Activated gamma-delta T cell treated with anti-CD3 and anti-CD28 coated beads, Interleukin-2, amount 50 U/mL, for 16 hours (primary cell): ENCODE results near the gene KIF19.

Source experiments
- DNase-seq: peaks from one replicate; pipeline ENCODE4 v3.0.0-alpha.2; 2020; ENCODE audit warnings: low read depth

Gene KIF19

DNA sequence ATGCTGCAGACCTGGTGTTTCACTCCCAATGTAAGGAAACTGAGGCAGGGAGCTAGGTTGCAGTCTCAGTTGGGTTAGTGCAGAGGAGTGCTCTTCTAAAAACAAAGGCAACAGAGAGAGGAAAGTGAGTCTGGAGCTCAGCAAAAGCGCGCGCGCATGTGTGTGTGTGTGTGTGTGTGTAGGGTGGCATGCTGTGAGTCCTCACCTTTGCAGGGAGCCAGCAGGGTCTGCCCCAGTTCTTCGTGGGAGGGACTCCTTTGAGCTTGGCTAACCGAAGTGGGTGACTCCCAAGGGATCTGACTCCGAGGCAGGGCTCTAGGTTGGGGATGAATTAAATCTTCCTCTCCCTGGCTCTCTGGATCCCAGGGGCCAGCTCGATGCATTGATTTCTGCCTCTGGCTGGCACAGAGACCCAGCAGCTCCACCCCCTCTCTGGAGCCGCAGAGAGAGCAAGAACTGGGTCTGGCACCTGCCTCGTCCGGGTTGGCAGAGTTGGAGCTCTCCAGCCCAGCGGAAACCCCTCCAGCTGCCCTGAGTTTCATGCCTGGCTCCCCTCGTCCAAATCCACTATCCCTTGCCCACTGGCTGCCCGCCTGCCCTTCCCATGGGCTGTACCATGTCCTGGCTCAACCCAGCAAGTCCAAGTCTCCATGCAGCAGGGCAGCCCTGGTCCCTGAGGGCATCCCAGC is 36.9 kb downstream of the KIF19 start:
- DNase-seq, result no peak

DNA sequence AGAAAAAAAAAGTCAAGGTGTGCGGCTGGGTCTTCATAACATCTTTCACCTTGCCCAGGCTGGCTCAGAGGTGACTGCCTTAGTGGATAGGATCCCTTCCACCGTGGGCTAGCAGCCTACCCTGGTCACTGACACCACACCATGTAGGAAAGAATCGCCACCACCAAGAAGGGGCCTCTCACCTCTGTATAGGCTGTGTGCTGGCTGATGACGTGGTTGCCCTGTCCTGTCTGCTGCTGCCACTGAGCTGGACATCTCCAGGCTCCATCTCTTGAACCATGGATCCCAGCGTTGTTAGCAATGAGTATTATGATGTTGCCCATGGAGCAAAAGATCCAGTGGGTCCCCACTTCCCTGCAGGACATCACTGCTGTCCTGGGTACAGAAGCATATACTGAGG is 41.2 kb downstream of the KIF19 start, which contains the start of gene GPR142:
Gene GPR142, plus strand, starts transcription at position 301 of the 400 bp plus-strand sequence. CDS start 2,035 bp downstream, outside the sequence.
- no peak for DNase-seq

DNA sequence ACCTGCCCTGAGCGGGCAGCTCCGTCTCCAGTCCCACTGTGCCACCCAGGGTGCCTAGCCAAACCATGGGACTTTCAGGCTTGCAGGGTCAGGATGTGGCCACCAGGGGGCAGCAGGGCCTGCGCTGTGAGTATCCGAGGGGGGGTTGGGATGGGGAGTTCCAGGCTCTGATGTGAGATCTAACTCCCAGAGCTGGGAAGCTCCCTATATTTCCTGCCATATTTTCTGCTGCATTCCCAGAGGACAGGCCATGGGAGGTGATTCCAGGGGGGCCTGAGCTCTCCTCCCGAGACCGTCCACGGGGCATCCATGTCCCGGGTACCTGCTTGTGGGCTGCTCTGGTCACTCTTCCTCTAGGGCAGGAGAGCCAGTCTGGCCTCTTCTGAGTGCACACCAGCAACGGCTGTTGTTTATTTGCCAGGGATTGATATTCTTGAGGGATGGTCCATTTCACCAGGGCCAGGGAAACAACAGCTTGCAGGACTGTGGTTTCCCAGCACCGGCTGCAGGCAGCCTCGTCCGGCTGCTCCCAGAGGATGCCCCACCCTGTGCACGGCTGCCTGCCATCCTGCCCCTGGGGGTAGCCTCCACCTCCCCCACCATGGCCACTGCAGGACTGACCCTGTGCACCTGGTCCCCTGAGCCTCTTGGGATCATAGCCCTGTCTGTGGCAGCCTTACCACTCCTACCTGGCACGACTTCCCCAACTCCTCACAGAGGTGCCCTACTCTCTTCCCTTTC is 42.5 kb downstream of the KIF19 start:
- peak; percentile 64 for DNase-seq

DNA sequence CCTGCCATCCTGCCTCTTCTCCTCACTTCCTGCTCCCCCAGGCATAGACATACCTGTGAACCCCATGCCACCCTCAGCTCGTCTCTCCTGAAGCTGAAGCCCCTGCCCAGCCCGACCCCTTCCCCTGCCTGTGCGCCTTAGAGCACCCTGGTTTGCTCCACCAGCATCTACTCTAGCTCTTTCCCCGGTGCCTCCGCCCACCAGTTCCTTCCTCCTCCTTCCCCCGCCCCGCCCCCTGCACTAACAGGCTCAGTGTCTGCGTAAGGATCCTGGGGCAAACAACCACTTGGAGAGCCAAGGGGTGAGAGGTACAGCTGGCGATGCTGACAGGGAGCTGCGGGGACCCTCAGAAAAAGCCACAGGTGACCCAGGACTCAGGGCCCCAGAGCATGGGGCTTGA is 43.2 kb downstream of the KIF19 start:
- DNase-seq, result peak; percentile 59

DNA sequence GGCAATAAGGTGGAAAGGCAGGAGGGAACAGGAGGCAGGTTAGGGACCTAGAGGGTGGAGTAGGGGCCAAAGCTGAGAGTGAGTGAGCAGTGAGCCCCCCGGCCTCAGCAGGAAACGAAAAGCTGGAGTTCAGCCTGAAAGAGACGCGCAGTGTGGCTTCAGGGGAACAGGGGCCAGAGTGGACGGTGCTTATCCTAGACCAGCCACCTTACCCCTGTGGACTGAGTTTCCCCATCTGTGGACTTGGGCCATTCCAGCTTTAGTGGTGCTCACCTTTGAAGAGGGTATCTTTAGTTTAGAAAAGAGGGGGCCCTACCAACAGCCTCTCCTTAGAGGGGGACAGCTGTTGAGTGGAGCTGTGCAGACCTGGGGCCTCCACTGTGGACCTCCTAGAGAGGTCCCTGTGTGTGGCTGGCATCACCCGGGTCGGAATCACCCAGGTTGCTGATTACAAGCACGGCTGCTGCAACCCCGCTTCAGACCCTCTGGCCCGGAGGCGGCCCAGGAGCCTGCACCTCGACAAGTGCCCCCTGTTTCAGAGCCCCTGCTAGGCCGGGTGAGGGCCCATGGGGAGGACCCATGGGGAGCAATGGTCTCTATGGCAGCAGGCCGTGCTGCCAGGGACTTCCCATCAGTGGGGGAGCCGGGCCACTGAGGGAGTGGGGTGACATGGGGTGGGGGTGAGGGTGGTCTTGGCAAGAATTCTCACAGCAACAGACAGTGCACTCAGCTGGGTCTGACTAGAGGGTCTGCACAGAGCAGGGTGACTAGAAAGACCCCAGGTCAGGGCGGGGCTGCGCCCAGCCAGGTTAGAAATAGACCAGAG is 43.9 kb downstream of the KIF19 start:
- DNase-seq, result no peak

DNA sequence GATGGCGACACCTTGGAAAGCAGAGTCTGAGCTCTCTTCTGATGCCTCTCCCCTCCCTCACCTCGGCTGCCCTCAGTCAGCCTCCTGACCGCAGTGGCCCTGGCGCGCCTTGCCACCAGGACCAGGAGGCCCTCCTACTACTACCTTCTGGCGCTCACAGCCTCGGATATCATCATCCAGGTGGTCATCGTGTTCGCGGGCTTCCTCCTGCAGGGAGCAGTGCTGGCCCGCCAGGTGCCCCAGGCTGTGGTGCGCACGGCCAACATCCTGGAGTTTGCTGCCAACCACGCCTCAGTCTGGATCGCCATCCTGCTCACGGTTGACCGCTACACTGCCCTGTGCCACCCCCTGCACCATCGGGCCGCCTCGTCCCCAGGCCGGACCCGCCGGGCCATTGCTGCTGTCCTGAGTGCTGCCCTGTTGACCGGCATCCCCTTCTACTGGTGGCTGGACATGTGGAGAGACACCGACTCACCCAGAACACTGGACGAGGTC is 45.7 kb downstream of the KIF19 start:
- DNase-seq, result no peak

DNA sequence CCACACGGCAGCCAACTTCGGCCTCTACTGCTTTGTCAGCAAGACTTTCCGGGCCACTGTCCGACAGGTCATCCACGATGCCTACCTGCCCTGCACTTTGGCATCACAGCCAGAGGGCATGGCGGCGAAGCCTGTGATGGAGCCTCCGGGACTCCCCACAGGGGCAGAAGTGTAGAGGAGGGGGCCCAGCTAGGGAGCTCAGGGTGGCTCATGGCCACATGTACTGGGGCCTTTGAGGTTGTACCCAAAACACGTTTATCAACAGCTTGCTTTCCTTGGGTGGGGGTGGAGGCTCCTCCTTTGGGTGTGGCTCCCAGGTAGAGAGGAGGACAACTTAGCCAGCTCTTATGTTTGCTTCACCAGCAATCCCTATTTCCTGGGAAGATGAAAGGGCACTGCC is 46.4 kb downstream of the KIF19 start:
- no peak for DNase-seq

DNA sequence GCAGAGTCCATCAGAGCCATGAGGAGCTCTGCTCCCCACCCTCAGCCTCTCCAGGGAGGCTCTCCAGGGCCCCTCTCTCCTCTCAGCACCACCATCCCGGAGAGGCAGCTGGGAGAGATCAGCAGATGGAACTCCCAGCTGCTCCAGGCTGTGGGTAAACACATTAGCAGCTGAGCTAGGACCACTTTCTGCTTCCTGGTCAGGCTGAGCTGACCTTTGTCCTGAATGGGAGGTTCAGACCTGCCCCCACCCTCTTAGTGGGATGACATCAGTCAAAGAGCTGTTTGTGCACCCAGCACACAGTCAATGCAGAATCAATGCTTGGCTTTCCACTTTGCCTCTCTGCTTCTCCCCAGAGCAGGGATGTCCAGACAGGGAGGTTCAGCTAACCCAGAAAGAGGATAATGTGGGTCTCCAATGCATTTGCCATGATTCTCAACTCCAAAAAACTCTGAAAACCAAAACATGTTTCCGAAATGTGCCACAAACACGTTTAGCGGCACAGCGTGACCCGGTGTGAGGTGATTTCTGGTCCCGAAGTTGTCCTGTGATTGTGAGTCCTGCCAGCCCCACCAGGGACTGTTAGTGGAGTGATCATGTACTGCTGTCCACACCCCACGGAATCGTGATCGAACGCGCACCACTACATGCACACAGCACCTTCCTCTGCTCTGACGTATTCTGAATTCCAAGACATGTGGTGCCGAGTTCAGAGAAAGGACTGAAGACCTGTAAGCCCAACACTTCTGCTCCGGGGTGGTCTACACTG is 48.0 kb downstream of the KIF19 start:
- no peak for DNase-seq

DNA sequence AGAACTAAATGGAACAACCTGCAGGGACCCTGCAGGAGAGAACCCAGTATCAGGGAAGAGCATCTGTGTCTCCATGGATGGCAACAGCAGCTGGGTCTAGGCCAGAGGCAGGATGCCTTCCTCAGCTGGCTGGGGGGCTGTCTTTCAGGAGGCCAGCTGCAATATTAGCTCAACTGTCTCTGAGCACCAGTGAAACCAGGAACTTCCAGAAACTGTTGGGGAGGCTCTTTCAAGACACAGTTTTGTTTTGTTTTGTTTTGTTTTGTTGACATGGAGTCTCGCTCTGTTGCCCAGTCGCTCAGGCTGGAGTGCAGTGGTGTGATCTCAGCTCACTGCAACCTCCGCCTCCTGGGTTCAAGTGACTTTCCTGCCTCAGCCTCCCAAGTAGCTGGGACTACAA is 48.8 kb downstream of the KIF19 start:
- no peak for DNase-seq

DNA sequence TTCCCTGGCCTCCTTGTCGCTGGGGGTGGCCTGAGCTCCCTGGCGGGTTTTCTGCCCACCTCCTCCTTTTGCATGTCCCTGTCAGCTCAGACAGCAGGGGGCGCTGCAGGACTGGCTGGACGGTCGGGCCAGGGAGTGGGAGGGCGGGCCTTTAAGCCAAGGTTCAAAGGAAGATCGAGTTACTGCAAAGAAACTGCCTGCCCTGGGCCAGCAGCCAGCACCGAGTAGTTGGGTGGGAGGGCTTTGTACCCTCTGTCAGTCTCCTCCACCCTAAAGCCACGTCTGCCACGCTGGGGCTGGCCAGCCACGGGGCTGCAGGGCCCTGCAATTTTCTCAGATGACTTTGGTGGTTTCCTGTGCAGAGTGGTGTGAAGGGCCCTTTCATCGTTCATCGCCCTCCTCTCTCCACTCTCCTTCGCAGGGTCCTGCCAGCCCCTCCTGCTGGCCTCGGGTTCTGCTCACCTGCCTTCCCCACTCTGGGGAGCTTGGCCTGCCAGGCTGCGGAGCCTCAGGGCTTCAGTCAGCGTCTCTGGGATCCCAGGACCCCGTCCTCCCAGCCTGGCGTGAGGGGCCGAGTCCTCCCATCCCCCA is 53.6 kb downstream of the KIF19 start:
- peak; percentile 91 for DNase-seq

DNA sequence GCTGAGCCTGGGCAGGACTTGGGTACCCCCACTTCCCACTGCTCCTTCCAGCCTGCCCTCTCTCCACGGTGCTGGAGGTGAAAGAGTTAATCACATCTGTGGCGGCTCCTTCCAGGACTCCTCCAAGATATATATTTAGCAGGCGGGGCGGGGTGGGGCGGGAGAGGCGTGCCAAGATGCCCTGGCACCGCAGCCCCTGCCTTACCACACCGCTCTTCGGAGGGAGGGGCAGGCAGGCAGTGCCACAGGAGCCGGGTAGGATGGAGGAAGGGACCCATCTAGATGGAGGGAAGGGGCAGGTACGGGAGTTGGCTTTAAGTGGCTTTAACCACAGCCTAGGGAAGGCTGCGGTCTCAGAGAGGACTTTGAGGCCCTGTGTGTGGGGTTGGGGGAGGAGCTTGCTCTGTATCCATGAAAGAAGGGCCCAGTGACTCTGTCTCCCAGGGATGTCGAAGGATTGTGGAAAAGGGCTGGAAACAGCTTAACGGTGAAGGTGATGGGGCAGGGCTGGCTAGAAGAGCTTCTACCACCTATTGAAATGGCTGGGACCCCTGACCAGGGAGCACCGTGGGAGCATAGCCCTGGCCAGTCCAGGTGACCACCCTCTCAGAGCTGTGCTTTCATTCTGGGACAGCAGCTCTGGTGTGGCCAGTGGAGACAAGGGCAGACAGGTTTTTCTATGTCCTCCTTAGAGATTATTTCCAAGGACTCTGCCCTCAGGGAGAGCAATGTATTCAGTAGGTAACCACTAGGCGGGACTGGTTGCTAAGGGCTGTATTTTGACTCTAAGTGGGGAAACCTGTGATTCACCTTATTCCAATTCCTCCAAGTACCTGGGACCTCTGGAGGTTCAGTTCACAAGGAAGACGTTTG is 54.3 kb downstream of the KIF19 start:
- DNase-seq, result no peak

DNA sequence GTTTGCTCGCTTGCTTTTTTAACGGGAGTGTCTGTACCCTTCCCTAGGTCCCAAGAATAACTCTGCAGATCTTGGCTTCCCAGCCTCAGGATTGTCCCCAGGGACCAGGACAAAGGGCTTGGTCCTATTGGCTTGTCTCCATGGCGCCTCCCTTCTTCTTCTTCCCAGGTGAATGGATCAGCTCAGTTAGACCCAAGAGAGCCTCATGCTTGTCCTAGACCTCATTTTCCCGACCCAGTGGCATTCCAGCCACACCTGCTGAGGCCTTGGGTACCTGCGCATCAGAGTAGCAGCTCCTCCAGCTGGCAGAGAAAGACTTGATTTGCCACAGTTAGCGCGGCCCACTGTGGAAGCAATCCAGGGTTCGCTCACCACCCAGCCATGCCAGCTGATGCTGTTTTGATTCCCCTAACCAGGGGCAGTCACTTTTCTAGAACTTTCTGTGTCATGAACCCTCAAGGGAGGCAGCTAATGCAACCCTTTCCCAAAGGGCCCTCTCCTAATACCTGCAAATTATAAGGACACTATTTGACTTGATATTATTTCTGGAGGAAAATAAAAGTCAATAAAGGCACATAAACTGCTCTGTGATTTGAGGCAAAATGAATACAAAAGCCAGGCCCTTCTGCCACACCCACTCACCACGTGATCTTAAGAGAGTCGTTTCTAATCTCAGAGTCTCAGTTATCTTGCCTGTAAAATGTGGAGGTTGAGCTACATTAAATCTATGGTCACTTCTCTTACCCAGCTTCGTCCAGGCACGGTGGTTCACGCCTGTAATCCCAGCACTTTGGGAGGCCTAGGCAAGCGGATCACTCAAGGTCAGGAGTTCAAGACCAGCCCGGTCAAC is 55.2 kb downstream of the KIF19 start:
- no peak for DNase-seq

DNA sequence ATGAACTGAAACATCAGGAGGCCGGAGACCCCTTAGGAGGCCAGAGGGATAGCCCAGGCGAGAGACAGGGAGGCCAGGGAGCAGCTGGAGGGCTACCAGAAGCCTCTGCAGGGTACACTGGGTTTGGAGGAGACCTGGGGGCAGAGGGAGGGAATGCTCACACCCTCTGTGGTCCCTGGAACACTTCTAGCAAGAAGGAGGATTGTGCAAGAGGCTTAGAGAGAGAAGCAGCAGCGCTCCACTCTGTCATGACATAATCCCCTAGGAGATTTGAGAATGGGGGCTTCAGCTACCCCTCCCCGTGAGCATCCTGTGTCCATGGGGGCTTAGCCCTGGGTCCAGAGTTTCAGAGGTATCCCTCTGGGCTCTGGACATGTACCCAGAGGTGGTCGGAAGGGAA is 57.1 kb downstream of the KIF19 start:
- DNase-seq, result no peak

DNA sequence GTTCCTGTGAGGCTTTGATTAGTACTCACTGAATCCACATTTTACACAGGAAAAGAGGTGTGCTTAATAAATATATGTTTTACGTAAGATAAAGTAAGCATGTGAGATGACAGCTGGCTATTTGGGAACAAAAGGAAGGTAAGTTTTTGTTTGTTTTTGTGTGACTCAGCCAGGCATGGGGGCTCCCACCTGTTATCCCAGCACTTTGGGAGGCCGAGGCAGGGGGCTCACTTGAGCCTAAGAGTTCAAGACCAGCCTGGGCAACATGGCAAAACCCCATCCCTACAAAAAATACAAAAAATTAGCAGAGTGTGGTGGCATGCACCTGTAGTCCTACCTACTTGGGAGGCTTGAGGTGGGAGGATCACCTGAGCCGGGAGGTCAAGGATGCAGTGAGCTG is 59.2 kb downstream of the KIF19 start:
- no peak for DNase-seq

DNA sequence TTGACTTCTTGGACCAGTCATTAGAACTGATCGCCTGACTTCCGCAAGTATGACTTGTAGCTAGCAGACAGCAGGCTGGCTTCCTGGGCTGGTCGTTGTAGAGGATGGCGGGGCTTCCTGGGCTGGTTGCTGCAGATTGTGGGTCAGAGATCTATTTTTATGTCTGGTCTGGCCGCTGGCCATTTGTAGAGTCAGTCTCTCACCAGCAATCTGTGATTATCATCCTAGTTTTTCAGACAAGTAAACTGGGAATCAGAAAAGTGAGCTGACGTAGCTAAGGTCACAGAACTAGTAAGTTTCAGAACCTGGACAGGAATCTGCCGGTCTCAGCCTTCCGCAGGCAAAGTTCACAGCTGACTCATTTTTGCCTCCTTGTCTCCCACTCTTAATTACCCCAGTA is 60.4 kb downstream of the KIF19 start:
- DNase-seq, result no peak

DNA sequence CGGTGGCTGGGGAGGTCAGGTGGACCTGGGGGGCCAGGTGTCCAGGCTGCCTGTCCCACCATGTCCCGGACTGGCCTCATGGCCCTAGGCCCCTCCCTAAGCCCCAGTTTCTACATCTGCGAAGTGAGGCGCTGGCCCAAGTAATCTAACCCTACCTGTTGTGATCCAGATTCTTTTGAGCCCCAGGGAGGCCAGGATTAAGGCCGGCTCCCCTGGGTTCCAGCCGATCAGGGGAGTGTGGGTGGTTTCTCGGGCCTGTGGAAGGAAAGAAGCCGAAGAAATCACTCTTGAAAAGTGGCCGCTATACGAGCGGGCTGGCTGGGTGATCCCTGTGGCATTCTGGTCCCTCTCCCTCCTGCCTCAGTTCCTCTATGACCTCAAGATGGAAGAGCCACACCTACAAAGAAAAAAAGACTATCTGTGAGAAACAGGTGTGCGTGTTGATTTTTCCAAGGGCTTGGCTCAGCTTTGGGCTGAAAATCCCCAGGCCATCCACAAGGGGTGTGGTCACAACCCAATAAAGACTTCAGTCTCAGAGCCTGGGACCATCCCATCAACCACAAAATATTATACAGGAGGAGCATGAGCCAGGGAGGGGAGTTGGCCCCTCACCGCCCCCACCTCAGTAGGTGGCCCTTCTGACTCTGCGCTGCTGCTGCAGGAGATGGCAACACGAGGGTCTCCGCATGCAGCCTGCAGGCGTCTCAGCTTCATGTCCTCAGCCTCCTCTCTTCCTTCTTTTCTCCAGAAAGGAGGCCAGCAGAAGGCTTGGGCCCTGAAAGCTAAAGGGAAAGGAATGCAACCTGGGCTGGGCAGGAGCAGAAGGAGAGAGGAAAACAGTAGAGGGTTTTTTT is 61.6 kb downstream of the KIF19 start:
- DNase-seq, result no peak

DNA sequence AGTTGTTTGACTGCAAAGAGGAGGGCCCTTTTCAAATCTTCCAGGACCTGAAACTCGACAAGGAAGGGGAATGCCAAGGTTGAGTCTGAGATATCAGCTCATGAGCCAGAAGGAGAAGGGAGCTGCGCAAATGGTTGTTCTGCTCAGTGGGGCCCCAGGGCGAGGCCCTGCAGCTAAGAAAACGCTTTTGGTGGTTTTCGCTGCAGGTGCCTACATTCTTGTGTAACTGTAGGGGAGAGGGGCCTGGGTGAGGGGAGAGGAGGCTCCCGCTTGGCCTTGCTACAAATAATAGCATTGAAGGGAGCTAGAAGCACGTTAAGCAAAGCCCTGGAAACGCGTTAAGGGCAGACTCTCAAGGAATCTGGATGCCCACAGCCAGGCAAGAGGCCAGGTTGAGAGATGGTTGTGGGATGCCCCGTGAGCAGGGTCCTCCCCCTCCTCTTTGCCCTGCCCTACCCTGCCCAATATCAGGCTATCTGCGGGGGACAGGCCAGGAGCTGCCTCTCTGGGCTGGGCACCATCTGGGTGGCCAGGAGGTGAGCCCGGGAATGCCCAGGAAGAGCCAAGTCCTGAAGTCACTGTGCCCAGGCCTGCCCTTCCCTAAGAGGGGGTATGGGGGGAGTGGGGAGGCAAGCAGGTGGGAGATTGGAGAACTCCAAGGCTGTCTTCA is 63.2 kb downstream of the KIF19 start:
- no peak for DNase-seq
